PC-3 (cell line): Measurements from ENCODE around the gene EHMT1. TPM values are rescaled to one million over a fixed set of nuclear protein-coding genes. Genes with fewer than 3 reads are reported as not detected.

Experiments used
- ATAC-seq: fragments of 200-7000 bp; cut with Tn5 transposase; 2 replicates; pipeline ENCODE4 v1.9.1; 2020; ENCODE audit warnings: mild to moderate bottlenecking, moderate library complexity
- BruUV-seq: library from RNA; stranded (reverse); fragments of 400-500 nt; replicated peaks from 2 replicates; lab custom pipeline; 2021; lab: Mats Ljungman, UMichigan
- CTCF ChIA-PET: fragments of 300-600 bp; sonication (Branson Sonifier 250); formaldehyde crosslinking; loops from one replicate; lab custom pipeline; 2022; ENCODE audit warnings: antibody characterized with exemption; lab: Charles Lee
- POLR2A ChIA-PET: fragments of 300-600 bp; sonication (Branson Sonifier 250); formaldehyde crosslinking; loops from one replicate; lab custom pipeline; 2022; ENCODE audit warnings: antibody characterized with exemption; ENCODE audit not compliant: unreplicated experiment; lab: Charles Lee
- DNase-seq: peaks from one replicate; pipeline ENCODE4 v3.0.0-alpha.2; 2015
- H2AFZ ChIP-seq: fragments of 300-600 bp; sonication (generic); 2 replicates; pipeline ENCODE4 v1.6.0; 2016; ENCODE audit warnings: antibody characterized with exemption, low read length
- H3F3A ChIP-seq: fragments of 300-600 bp; sonication (generic); one replicate; pipeline ENCODE4 v1.6.0; 2017; ENCODE audit warnings: antibody characterized with exemption, low read length, control low read depth, mild to moderate bottlenecking; ENCODE audit not compliant: unreplicated experiment
- H3K27ac ChIP-seq: fragments of 300-600 bp; sonication (generic); 2 replicates; pipeline ENCODE4 v1.5.1; 2016; ENCODE audit warnings: mild to moderate bottlenecking, low read length
- H3K27me3 ChIP-seq: fragments of 300-600 bp; sonication (generic); 2 replicates; pipeline ENCODE4 v1.6.1; 2016; ENCODE audit warnings: low read length, mixed read lengths
- H3K36me3 ChIP-seq: fragments of 300-600 bp; sonication (generic); 2 replicates; pipeline ENCODE4 v1.6.1; 2016; ENCODE audit warnings: low read depth, mixed run types, low read length, mixed read lengths
- H3K4me1 ChIP-seq: fragments of 300-600 bp; sonication (generic); 2 replicates; pipeline ENCODE4 v1.5.1; 2016; ENCODE audit warnings: low read length; ENCODE audit not compliant: insufficient read depth
- H3K4me2 ChIP-seq: fragments of 300-600 bp; sonication (generic); 2 replicates; pipeline ENCODE4 v1.6.0; 2016; ENCODE audit warnings: low read length
- H3K4me3 ChIP-seq: fragments of 300-600 bp; sonication (generic); 2 replicates; pipeline ENCODE4 v1.5.1; 2016; ENCODE audit warnings: mild to moderate bottlenecking, low read length, mixed read lengths
- H3K79me2 ChIP-seq: fragments of 300-600 bp; sonication (generic); 2 replicates; pipeline ENCODE4 v1.6.1; 2017; ENCODE audit warnings: low read length, mixed read lengths
- H3K9ac ChIP-seq: fragments of 300-600 bp; sonication (generic); 2 replicates; pipeline ENCODE4 v1.6.0; 2016; ENCODE audit warnings: mild to moderate bottlenecking, low read length
- H3K9me2 ChIP-seq: fragments of 300-600 bp; sonication (generic); replicated peaks from 2 replicates; pipeline ENCODE4 v1.6.1; 2016; ENCODE audit warnings: mixed run types, low read length, mixed read lengths
- H3K9me3 ChIP-seq: fragments of 300-600 bp; sonication (generic); 2 replicates; pipeline ENCODE4 v1.6.1; 2016; ENCODE audit warnings: low read length, mixed read lengths
- H4K20me1 ChIP-seq: fragments of 300-600 bp; sonication (generic); 2 replicates; pipeline ENCODE4 v1.6.1; 2016; ENCODE audit warnings: low read length, mixed read lengths
- CTCF ChIP-seq: fragments of 300-600 bp; sonication (generic); conservative IDR thresholded peaks from 2 replicates; pipeline ENCODE4 v1.5.1; 2017; ENCODE audit warnings: antibody characterized with exemption, low read depth, mild to moderate bottlenecking, low read length
- EZH2 ChIP-seq: fragments of 300-600 bp; sonication (generic); IDR thresholded peaks from one replicate; pipeline ENCODE4 v1.6.1; 2017; ENCODE audit warnings: antibody characterized with exemption, mild to moderate bottlenecking, low read length; ENCODE audit not compliant: unreplicated experiment
- EZH2phosphoT487 ChIP-seq: fragments of 300-600 bp; sonication (generic); IDR thresholded peaks from 2 replicates; pipeline ENCODE4 v1.6.1; 2018; ENCODE audit warnings: mild to moderate bottlenecking, antibody characterized with exemption, low read length, borderline replicate concordance
- intact Hi-C: fragments of 100-400 bp; cut with micrococcal nuclease; formaldehyde crosslinking; loops from 2 replicates; pipeline ENCODE4 v1.9.0; 2023
- total RNA-seq: library from RNA; depleted of rRNA; stranded (reverse); fragments of >200 nt; gene quantifications from 2 replicates; pipeline ENCODE4 v1.2.3, GENCODE V29; 2014

Gene EHMT1
- total RNA-seq, 1 experiment from 2014 or later = 42.8 TPM

GRCh38 chr9:137753192-137753765, 134.5 kb downstream of the EHMT1 start:
- intact Hi-C loops = no loop called here
- H3K36me3 ChIP-seq = peaks cover 9% of the 10 kb centered on the region
- 0 out of 2 replicates have a peak, but pooled peaks cover 7% of the 10 kb centered on the region for H3K4me1 ChIP-seq
- BruUV-seq = no TSS peak
- no peaks in the 10 kb centered on the region for H3K79me2 ChIP-seq
- POLR2A ChIA-PET = no interaction called here
- no peak overlapping the region for H2AFZ ChIP-seq
- no peak overlapping the region for H3K4me3 ChIP-seq
- H3F3A ChIP-seq = no peaks in the 10 kb centered on the region
- no peaks in the 10 kb centered on the region for H4K20me1 ChIP-seq
- no peak for ATAC-seq
- no peak overlapping the region for H3K4me2 ChIP-seq
- no peaks in the 10 kb centered on the region for H3K27me3 ChIP-seq
- H3K9me3 ChIP-seq = no peaks in the 10 kb centered on the region
- H3K9me2 ChIP-seq = no peaks in the 10 kb centered on the region
- no peak for DNase-seq
- TF ChIP-seq EZH2phosphoT487 (no peak), CTCF (no peak), EZH2 (no peak)
- H3K27ac ChIP-seq = no peak overlapping the region
- CTCF ChIA-PET = no interaction called here
- no peak overlapping the region for H3K9ac ChIP-seq

- no peak for TF ChIP-seq EZH2
- TF ChIP-seq EZH2phosphoT487 = no peak
- TF ChIP-seq CTCF = no peak
- H3K27ac ChIP-seq = no peak overlapping the region
- H3K4me3 ChIP-seq = no peak overlapping the region
- no peaks in the 10 kb centered on the region for H4K20me1 ChIP-seq
- H3K9ac ChIP-seq = no peak overlapping the region
- no peak for ATAC-seq
- no peak overlapping the region for H3K4me2 ChIP-seq
- intact Hi-C loops = no loop called here
- POLR2A ChIA-PET = no interaction called here
- no peaks in the 10 kb centered on the region for H3K27me3 ChIP-seq
- no peaks in the 10 kb centered on the region for H3F3A ChIP-seq
- H3K9me2 ChIP-seq = no peaks in the 10 kb centered on the region
- BruUV-seq = no TSS peak
- CTCF ChIA-PET = no interaction called here
- H3K36me3 ChIP-seq = peaks cover 17% of the 10 kb centered on the region
- no peaks in the 10 kb centered on the region for H3K9me3 ChIP-seq
- DNase-seq = no peak
- 0 out of 2 replicates have a peak, but pooled peaks cover 7% of the 10 kb centered on the region for H3K4me1 ChIP-seq
- H2AFZ ChIP-seq = no peak overlapping the region
- no peaks in the 10 kb centered on the region for H3K79me2 ChIP-seq
These were observed 136.6 kb downstream of the EHMT1 start for GRCh38 chr9:137755261-137755927.
